ENCODE results near the gene CHRNG.

Gene CHRNG

GRCh38 chr2:232506709-232507108 is 32.8 kb upstream of the CHRNG start:
- no peak for DNase-seq

GRCh38 chr2:232508251-232508650 is 31.2 kb upstream of the CHRNG start:
- no peak for DNase-seq

GRCh38 chr2:232511336-232511890 is 28.1 kb upstream of the CHRNG start:
- DNase-seq: no peak

GRCh38 chr2:232512602-232513001 is 26.9 kb upstream of the CHRNG start:
- no peak for DNase-seq

GRCh38 chr2:232513353-232513752 is 26.1 kb upstream of the CHRNG start:
- no peak for DNase-seq

- no peak for DNase-seq
These were observed 23.9 kb upstream of the CHRNG start for GRCh38 chr2:232515639-232516038.

GRCh38 chr2:232516551-232516950 is 22.9 kb upstream of the CHRNG start:
- DNase-seq: no peak

GRCh38 chr2:232518844-232519243 is 20.6 kb upstream of the CHRNG start:
- DNase-seq: no peak

- DNase-seq: no peak
These were observed 19.7 kb upstream of the CHRNG start, which contains the start of gene PRSS56 for GRCh38 chr2:232519581-232520438. PRSS56 (plus strand) TSS chr2:232520388; CDS start chr2:232520599, 211 bp downstream.

GRCh38 chr2:232520489-232520888 is 19.0 kb upstream of the CHRNG start:
- no peak for DNase-seq

GRCh38 chr2:232521098-232521497 is 18.4 kb upstream of the CHRNG start:
- DNase-seq: no peak

- DNase-seq: no peak
These were observed 17.4 kb upstream of the CHRNG start for GRCh38 chr2:232521959-232522622.

- DNase-seq: no peak
These were observed 16.7 kb upstream of the CHRNG start for GRCh38 chr2:232522623-232523401.

GRCh38 chr2:232523402-232523681 is 16.1 kb upstream of the CHRNG start:
- no peak for DNase-seq

- peak; percentile 55 for DNase-seq
These were observed 15.6 kb upstream of the CHRNG start for GRCh38 chr2:232523682-232524597.

- DNase-seq: no peak
These were observed 14.7 kb upstream of the CHRNG start for GRCh38 chr2:232524771-232525170.

GRCh38 chr2:232525199-232525598 is 14.3 kb upstream of the CHRNG start:
- DNase-seq: no peak

- no peak for DNase-seq
These were observed 13.6 kb upstream of the CHRNG start, which contains the start of gene CHRND for GRCh38 chr2:232525791-232526371. CHRND (plus strand) TSS chr2:232526160; CDS start chr2:232526216, 56 bp downstream.

- no peak for DNase-seq
These were observed 13.0 kb upstream of the CHRNG start for GRCh38 chr2:232526372-232526941.

- no peak for DNase-seq
These were observed 11.5 kb upstream of the CHRNG start for GRCh38 chr2:232527905-232528470.
